ENCODE measurements around the gene TSR3.

TSR3 gene

DNA sequence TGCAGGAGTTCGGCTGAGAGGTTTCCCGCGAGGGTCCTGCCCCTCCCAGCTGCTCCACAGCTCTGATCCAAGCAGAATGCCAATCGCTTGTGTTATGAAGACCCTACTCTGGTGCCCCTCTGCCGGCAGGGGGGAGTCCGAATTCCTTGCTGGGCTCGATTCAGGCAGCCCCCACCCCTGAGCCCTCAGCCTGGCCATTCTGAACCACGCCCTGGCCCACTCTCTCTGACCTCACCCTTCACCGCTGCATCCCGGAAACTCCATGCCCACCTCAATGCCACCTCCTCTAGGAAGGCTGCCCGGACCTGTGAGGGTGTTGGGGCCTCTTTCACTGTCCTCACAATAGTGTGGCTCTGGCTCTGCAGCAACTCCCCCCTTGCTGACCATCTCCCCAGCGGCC is 50.1 kb downstream of the TSR3 start (continued):
- TF ChIP-seq, protein P1, sequence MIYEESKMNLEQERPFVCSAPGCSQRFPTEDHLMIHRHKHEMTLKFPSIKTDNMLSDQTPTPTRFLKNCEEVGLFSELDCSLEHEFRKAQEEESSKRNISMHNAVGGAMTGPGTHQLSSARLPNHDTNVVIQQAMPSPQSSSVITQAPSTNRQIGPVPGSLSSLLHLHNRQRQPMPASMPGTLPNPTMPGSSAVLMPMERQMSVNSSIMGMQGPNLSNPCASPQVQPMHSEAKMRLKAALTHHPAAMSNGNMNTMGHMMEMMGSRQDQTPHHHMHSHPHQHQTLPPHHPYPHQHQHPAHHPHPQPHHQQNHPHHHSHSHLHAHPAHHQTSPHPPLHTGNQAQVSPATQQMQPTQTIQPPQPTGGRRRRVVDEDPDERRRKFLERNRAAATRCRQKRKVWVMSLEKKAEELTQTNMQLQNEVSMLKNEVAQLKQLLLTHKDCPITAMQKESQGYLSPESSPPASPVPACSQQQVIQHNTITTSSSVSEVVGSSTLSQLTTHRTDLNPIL (CRISPR knock-in tag; IDR thresholded peaks at IDR 0.05; ENCODE audit: low read depth): no peak

DNA sequence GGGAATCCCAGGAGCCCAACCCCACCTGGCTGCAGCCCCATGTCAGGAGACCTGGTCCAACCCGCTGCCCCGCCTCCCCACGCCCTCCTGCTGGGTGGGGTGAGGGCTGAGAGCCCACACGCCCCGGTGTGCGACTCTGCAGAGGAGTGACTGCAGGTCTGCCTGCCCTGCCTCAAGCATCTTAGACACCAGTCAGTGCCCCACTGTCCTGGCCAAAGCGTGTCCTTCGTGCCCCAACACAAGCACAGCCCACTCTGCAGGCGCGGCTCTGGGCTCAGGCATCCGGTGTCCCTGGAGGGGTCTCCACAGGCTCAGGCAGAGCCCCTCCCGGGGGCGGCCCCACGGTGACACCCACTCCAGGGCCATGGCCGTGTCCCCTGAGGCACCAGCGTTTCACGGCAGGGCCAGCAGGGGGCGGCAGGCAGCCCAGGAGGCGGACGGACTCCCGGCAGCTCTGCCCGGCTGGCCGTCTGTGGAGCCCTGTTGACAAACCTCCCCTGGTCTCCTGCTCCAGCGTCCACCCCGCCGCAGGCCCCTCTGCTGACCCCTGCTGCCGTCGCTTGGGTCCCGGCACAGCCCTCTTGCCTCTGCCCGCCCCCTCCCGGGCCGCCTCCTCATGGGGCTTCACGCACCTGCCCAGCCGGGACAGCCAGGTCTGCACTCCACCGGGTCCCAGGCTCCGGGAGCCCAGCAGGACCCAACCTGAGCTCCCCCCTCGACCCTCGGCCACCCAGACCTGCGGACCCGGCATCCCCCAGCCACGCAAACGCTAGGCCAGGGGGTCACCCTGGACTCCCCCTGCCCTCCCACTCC is 50.8 kb downstream of the TSR3 start:
- peak; percentile 96 for ATAC-seq
- TF ChIP-seq, protein P2, sequence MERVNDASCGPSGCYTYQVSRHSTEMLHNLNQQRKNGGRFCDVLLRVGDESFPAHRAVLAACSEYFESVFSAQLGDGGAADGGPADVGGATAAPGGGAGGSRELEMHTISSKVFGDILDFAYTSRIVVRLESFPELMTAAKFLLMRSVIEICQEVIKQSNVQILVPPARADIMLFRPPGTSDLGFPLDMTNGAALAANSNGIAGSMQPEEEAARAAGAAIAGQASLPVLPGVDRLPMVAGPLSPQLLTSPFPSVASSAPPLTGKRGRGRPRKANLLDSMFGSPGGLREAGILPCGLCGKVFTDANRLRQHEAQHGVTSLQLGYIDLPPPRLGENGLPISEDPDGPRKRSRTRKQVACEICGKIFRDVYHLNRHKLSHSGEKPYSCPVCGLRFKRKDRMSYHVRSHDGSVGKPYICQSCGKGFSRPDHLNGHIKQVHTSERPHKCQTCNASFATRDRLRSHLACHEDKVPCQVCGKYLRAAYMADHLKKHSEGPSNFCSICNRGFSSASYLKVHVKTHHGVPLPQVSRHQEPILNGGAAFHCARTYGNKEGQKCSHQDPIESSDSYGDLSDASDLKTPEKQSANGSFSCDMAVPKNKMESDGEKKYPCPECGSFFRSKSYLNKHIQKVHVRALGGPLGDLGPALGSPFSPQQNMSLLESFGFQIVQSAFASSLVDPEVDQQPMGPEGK (CRISPR knock-in tag; IDR thresholded peaks at IDR 0.05; ENCODE audit: borderline replicate concordance): no peak
- TF ChIP-seq RARB (CRISPR knock-in tag; IDR thresholded peaks at IDR 0.05) (no peak), ARNTL (CRISPR knock-in tag; IDR thresholded peaks at IDR 0.05; ENCODE audit: borderline replicate concordance, low read depth) (no peak), CSDC2 (CRISPR knock-in tag; IDR thresholded peaks at IDR 0.05) (no peak), BACH2 (CRISPR knock-in tag; IDR thresholded peaks at IDR 0.05; ENCODE audit: borderline replicate concordance) (no peak), ISL1 (CRISPR knock-in tag; IDR thresholded peaks at IDR 0.05) (no peak)
- TF ChIP-seq, protein P1 (CRISPR knock-in tag; IDR thresholded peaks at IDR 0.05; ENCODE audit: low read depth): no peak

DNA sequence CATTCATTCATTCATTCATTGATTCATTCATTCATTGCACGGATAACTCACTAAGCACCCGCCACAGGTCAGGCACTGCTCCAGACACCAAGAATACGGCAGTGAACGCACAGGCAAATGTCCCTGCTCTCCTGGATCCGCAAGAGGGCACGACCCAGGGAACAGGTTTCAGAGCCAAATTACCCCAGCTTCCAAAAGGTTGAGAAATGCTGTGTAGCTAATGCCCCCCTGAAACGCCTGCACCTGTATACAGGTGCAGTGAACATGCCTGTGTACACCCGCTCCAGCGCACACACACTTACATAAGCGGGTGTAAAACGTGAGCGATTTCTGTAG is 51.8 kb downstream of the TSR3 start:
- TF ChIP-seq SNAI2 (CRISPR knock-in tag; IDR thresholded peaks at IDR 0.05) (no peak), CSDC2 (CRISPR knock-in tag; IDR thresholded peaks at IDR 0.05) (no peak), OSR1 (CRISPR knock-in tag; IDR thresholded peaks at IDR 0.05) (no peak), GLIS3 (CRISPR knock-in tag; IDR thresholded peaks at IDR 0.05) (no peak), ARNTL (CRISPR knock-in tag; IDR thresholded peaks at IDR 0.05; ENCODE audit: borderline replicate concordance, low read depth) (no peak), ZFP3 (CRISPR knock-in tag; IDR thresholded peaks at IDR 0.05) (no peak), BACH2 (CRISPR knock-in tag; IDR thresholded peaks at IDR 0.05; ENCODE audit: borderline replicate concordance) (no peak), TCF4 (CRISPR knock-in tag; IDR thresholded peaks at IDR 0.05; ENCODE audit: borderline replicate concordance) (no peak), ZC3H10 (CRISPR knock-in tag; IDR thresholded peaks at IDR 0.05) (no peak), ZFP30 (CRISPR knock-in tag; IDR thresholded peaks at IDR 0.05) (no peak), ISL1 (CRISPR knock-in tag; IDR thresholded peaks at IDR 0.05) (no peak)
- TF ChIP-seq, protein P3, sequence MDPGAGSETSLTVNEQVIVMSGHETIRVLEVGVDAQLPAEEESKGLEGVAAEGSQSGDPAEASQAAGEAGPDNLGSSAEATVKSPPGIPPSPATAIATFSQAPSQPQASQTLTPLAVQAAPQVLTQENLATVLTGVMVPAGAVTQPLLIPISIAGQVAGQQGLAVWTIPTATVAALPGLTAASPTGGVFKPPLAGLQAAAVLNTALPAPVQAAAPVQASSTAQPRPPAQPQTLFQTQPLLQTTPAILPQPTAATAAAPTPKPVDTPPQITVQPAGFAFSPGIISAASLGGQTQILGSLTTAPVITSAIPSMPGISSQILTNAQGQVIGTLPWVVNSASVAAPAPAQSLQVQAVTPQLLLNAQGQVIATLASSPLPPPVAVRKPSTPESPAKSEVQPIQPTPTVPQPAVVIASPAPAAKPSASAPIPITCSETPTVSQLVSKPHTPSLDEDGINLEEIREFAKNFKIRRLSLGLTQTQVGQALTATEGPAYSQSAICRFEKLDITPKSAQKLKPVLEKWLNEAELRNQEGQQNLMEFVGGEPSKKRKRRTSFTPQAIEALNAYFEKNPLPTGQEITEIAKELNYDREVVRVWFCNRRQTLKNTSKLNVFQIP (CRISPR knock-in tag; IDR thresholded peaks at IDR 0.05; ENCODE audit: borderline replicate concordance, low read depth): no peak
- TF ChIP-seq, protein P2 (CRISPR knock-in tag; IDR thresholded peaks at IDR 0.05; ENCODE audit: borderline replicate concordance): no peak
- TF ChIP-seq, protein P4, sequence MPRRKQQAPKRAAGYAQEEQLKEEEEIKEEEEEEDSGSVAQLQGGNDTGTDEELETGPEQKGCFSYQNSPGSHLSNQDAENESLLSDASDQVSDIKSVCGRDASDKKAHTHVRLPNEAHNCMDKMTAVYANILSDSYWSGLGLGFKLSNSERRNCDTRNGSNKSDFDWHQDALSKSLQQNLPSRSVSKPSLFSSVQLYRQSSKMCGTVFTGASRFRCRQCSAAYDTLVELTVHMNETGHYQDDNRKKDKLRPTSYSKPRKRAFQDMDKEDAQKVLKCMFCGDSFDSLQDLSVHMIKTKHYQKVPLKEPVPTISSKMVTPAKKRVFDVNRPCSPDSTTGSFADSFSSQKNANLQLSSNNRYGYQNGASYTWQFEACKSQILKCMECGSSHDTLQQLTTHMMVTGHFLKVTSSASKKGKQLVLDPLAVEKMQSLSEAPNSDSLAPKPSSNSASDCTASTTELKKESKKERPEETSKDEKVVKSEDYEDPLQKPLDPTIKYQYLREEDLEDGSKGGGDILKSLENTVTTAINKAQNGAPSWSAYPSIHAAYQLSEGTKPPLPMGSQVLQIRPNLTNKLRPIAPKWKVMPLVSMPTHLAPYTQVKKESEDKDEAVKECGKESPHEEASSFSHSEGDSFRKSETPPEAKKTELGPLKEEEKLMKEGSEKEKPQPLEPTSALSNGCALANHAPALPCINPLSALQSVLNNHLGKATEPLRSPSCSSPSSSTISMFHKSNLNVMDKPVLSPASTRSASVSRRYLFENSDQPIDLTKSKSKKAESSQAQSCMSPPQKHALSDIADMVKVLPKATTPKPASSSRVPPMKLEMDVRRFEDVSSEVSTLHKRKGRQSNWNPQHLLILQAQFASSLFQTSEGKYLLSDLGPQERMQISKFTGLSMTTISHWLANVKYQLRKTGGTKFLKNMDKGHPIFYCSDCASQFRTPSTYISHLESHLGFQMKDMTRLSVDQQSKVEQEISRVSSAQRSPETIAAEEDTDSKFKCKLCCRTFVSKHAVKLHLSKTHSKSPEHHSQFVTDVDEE (CRISPR knock-in tag; IDR thresholded peaks at IDR 0.05): no peak
- TF ChIP-seq, protein P5, sequence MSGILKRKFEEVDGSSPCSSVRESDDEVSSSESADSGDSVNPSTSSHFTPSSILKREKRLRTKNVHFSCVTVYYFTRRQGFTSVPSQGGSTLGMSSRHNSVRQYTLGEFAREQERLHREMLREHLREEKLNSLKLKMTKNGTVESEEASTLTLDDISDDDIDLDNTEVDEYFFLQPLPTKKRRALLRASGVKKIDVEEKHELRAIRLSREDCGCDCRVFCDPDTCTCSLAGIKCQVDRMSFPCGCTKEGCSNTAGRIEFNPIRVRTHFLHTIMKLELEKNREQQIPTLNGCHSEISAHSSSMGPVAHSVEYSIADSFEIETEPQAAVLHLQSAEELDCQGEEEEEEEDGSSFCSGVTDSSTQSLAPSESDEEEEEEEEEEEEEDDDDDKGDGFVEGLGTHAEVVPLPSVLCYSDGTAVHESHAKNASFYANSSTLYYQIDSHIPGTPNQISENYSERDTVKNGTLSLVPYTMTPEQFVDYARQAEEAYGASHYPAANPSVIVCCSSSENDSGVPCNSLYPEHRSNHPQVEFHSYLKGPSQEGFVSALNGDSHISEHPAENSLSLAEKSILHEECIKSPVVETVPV (CRISPR knock-in tag; IDR thresholded peaks at IDR 0.05): no peak
- ATAC-seq: no peak
